K562 (cell line): Measurements from ENCODE around the gene HES6. TPM values are rescaled to one million over a fixed set of nuclear protein-coding genes. Genes with fewer than 3 reads are reported as not detected.
A peak's percentile ranks its signal among the peaks of the same experiment; 100 is the strongest.

Experiments
- ARID4B ChIP-seq: sonication (generic); formaldehyde crosslinking; IDR thresholded peaks from 2 replicates; pipeline ENCODE4 v1.8.0; 2022; ENCODE audit warnings: mild to moderate bottlenecking, missing genetic modification reagents
- CREM ChIP-seq: IDR thresholded peaks from 2 replicates; pipeline ENCODE4 v1.6.1; 2014; ENCODE audit warnings: antibody characterized with exemption, low read depth
- CTCF ChIP-seq, 3 experiments: IDR thresholded peaks in 2 of 3; conservative IDR thresholded peaks in 1 of 3; 2 replicates each; pipeline ENCODE4 v1.5.1; 2011 to 2012; ENCODE audit warnings: low read length in 3 of 3, mild to moderate bottlenecking in 3 of 3, control low read depth in 2 of 3, improper control_type of control experiment in 1 of 3, inconsistent platforms in 1 of 3, low read depth in 1 of 3, mixed read lengths in 1 of 3, moderate library complexity in 1 of 3; ENCODE audit not compliant: insufficient read depth in 2 of 3
- ETV5 ChIP-seq: sonication (generic); formaldehyde crosslinking; IDR thresholded peaks from 2 replicates; pipeline ENCODE4 v1.4.0; 2020; ENCODE audit warnings: low read depth, mild to moderate bottlenecking, missing genetic modification reagents
- HCFC1 ChIP-seq: IDR thresholded peaks from 2 replicates; pipeline ENCODE4 v1.6.1; 2012; ENCODE audit warnings: low read depth, low read length, improper control_type of control experiment
- KAT7 ChIP-seq: sonication (generic); formaldehyde crosslinking; IDR thresholded peaks from 2 replicates; pipeline ENCODE4 v1.8.0; 2022; ENCODE audit warnings: missing genetic modification reagents, mild to moderate bottlenecking, borderline replicate concordance
- LCOR ChIP-seq: sonication (generic); formaldehyde crosslinking; IDR thresholded peaks from 2 replicates; pipeline ENCODE4 v1.8.0; 2022; ENCODE audit warnings: mild to moderate bottlenecking, missing genetic modification reagents
- NFIC ChIP-seq: fragments of 450-650 bp; IDR thresholded peaks from 2 replicates; pipeline ENCODE4 v1.6.1; 2017; ENCODE audit warnings: mild to moderate bottlenecking, inconsistent platforms
- NONO ChIP-seq, 2 experiments: fragments of 200-400 bp in 1 of 2; fragments of 450-650 bp in 1 of 2; formaldehyde crosslinking in 1 of 2; IDR thresholded peaks; 2 replicates each; pipeline ENCODE4 v1.6.1; 2017; ENCODE audit warnings: low read depth in 2 of 2, mild to moderate bottlenecking in 2 of 2, moderate library complexity in 2 of 2, low read length in 1 of 2
- PML ChIP-seq: IDR thresholded peaks from 2 replicates; pipeline ENCODE4 v1.6.1; 2012; ENCODE audit warnings: low read length, inconsistent platforms
- PREB ChIP-seq: sonication (generic); formaldehyde crosslinking; IDR thresholded peaks from 2 replicates; pipeline ENCODE4 v1.8.1; 2023; ENCODE audit warnings: mild to moderate bottlenecking, missing genetic modification reagents
- RBBP5 ChIP-seq: fragments of 200-600 bp; sonication (generic); IDR thresholded peaks from 2 replicates; pipeline ENCODE4 v1.6.1; 2012; ENCODE audit warnings: borderline replicate concordance, mild to moderate bottlenecking, low read length, control low read depth, inconsistent platforms; ENCODE audit not compliant: insufficient read depth, poor library complexity, severe bottlenecking
- RFX1 ChIP-seq: fragments of 450-650 bp; IDR thresholded peaks from 2 replicates; pipeline ENCODE4 v1.6.1; 2016; ENCODE audit warnings: mild to moderate bottlenecking, moderate library complexity
- SMAD4 ChIP-seq: fragments of 250-450 bp; sonication (Bioruptor Pico); conservative IDR thresholded peaks from 2 replicates; pipeline ENCODE4 v1.8.0; 2021; ENCODE audit warnings: inconsistent platforms, mild to moderate bottlenecking, moderate library complexity
- SUPT5H ChIP-seq: fragments of 450-650 bp; IDR thresholded peaks from 2 replicates; pipeline ENCODE4 v1.6.1; 2016
- ZBTB7A ChIP-seq: IDR thresholded peaks from 2 replicates; pipeline ENCODE4 v1.6.1; 2011; ENCODE audit warnings: low read depth, mild to moderate bottlenecking, low read length, moderate library complexity, borderline replicate concordance; ENCODE audit not compliant: control insufficient read depth
- ZFX ChIP-seq: sonication (generic); formaldehyde crosslinking; IDR thresholded peaks from 2 replicates; pipeline ENCODE4 v1.8.0; 2022; ENCODE audit warnings: mild to moderate bottlenecking, missing genetic modification reagents, moderate library complexity
- ZNF239 ChIP-seq: fragments of 250-450 bp; sonication (Bioruptor Pico); IDR thresholded peaks from 2 replicates; pipeline ENCODE4 v1.4.0; 2020; ENCODE audit warnings: mild to moderate bottlenecking
- polyA plus RNA-seq, 8 experiments: library from polyadenylated mRNA; depleted of rRNA in 4 of 8; stranded (reverse) in 5 of 8; unstranded in 3 of 8; fragments of >200 nt; fragmentation: Nextera tagmentation in 2 of 8; fragmentation: Illumina TruSeq in 1 of 8; extraction: Ambion mirVana in 2 of 8; extraction: Trizol in 1 of 8; gene quantifications; 2 replicates each; pipeline versions ENCODE4 v1.2.1 to v1.2.3, GENCODE V29; 2011 to 2014; ENCODE audit warnings: inconsistent platforms in 1 of 8, missing spikeins in 1 of 8
- total RNA-seq, 7 experiments: library from RNA; depleted of rRNA in 6 of 7; stranded (reverse); fragments of >200 nt in 6 of 7; fragmentation: Illumina TruSeq in 2 of 7; extraction: Trizol in 2 of 7; gene quantifications; 2 replicates each; pipeline versions ENCODE4 v1.2.1 to v1.2.3, GENCODE V29; 2011 to 2021; ENCODE audit warnings: low replicate concordance in 1 of 7

The HES6 gene
- total and polyA plus RNA-seq, 9 of the 15 experiments (the other 6 are each of a cell fraction or from before 2014, with no cell fraction given): 6.2 to 133 (median 29.2) TPM

GRCh38 chr2:238287737-238288649 is 48.2 kb upstream of the HES6 start, which contains the start of gene PER2 (continued):
- TF ChIP-seq ZNF239 (CRISPR knock-in tag) (no peak), CTCF (IDR thresholded peaks at IDR 0.05 in 2 of 3, conservative IDR thresholded peaks at IDR 0.05 in 1 of 3; ENCODE audit: insufficient read depth in 2 of 3, low read depth in 1 of 3, low read length in 3 of 3) (peak in 2 of 3 experiments; percentile 25 to 30; a peak in 2 of 6 replicates), LCOR (CRISPR knock-in tag) (no peak), CREM (0 out of 2 replicates have a peak, but pooled peaks have one; percentile 20), KAT7 (CRISPR knock-in tag) (0 out of 2 replicates have a peak, but pooled peaks have one; percentile 32), ETV5 (CRISPR knock-in tag) (peak; percentile 38; the same call in 1 of the 2 replicates), SMAD4 (CRISPR knock-in tag) (peak; percentile 47; the same call in 1 of the 2 replicates), ZBTB7A (peak; percentile 29; the same call in 1 of the 2 replicates), PML (no peak), PREB (CRISPR knock-in tag) (no peak), ZFX (CRISPR knock-in tag) (peak; percentile 59; the same call in 1 of the 2 replicates), SUPT5H (no peak), NFIC (0 out of 2 replicates have a peak, but pooled peaks have one; percentile 26), HCFC1 (no peak), NONO (IDR thresholded peaks at IDR 0.05; ENCODE audit: low read depth in 2 of 2, low read length in 1 of 2) (no peak), RBBP5 (peak; percentile 45), RFX1 (peak; percentile 70), ARID4B (CRISPR knock-in tag) (peak; percentile 7; the same call in 1 of the 2 replicates)
